GM21717 (cell line): ENCODE results near the gene BICC1.

Experiments used
- ATAC-seq: cut with Tn5 transposase; IDR thresholded peaks from one replicate; pipeline ENCODE4 v1.9.1; 2021; ENCODE audit warnings: mild to moderate bottlenecking, moderate library complexity; ENCODE audit not compliant: unreplicated experiment

The BICC1 gene

GRCh38 chr10:58697691-58698090 is 185.0 kb downstream of the BICC1 start:
- ATAC-seq: no peak

- no peak for ATAC-seq
Observed at GRCh38 chr10:58698777-58699356, 186.2 kb downstream of the BICC1 start.

GRCh38 chr10:58700591-58700990 is 187.9 kb downstream of the BICC1 start:
- no peak for ATAC-seq

GRCh38 chr10:58701405-58702135 is 188.9 kb downstream of the BICC1 start:
- no peak for ATAC-seq

GRCh38 chr10:58704226-58704625 is 191.6 kb downstream of the BICC1 start:
- no peak for ATAC-seq

GRCh38 chr10:58704671-58705141 is 192.0 kb downstream of the BICC1 start:
- ATAC-seq: no peak

GRCh38 chr10:58706836-58707235 is 194.2 kb downstream of the BICC1 start:
- ATAC-seq: no peak

GRCh38 chr10:58712141-58712540 is 199.5 kb downstream of the BICC1 start:
- ATAC-seq: no peak

GRCh38 chr10:58712982-58713381 is 200.3 kb downstream of the BICC1 start:
- no peak for ATAC-seq

- no peak for ATAC-seq
Observed at GRCh38 chr10:58714409-58714808, 201.7 kb downstream of the BICC1 start.

GRCh38 chr10:58715061-58715460 is 202.4 kb downstream of the BICC1 start:
- no peak for ATAC-seq

- no peak for ATAC-seq
Observed at GRCh38 chr10:58718596-58718995, 205.9 kb downstream of the BICC1 start.

- ATAC-seq: no peak
Observed at GRCh38 chr10:58721601-58722281, 209.1 kb downstream of the BICC1 start.

- ATAC-seq: no peak
Observed at GRCh38 chr10:58723186-58723585, 210.5 kb downstream of the BICC1 start.

GRCh38 chr10:58723966-58724365 is 211.3 kb downstream of the BICC1 start:
- no peak for ATAC-seq

- no peak for ATAC-seq
Observed at GRCh38 chr10:58724781-58725180, 212.1 kb downstream of the BICC1 start.

- ATAC-seq: no peak
Observed at GRCh38 chr10:58725901-58726300, 213.2 kb downstream of the BICC1 start.

GRCh38 chr10:58727633-58728032 is 215.0 kb downstream of the BICC1 start:
- no peak for ATAC-seq

GRCh38 chr10:58731276-58731675 is 218.6 kb downstream of the BICC1 start:
- no peak for ATAC-seq

- ATAC-seq: no peak
Observed at GRCh38 chr10:58733436-58733835, 220.8 kb downstream of the BICC1 start.

GRCh38 chr10:58734116-58734515 is 221.4 kb downstream of the BICC1 start:
- no peak for ATAC-seq

GRCh38 chr10:58734664-58735063 is 222.0 kb downstream of the BICC1 start:
- ATAC-seq: no peak
